Activated T-helper 17 cell treated with anti-CD3 and anti-CD28 coated beads, Interleukin-2, amount 50 U/mL, for 72 hours (primary cell): Measurements from ENCODE around the gene SUMO4. TPM values are rescaled to one million over a fixed set of nuclear protein-coding genes. Genes with fewer than 3 reads are reported as not detected.
"Not testable (repeated sequence)": the region's sequence is repeated elsewhere in the genome, so short reads cannot be mapped to it uniquely, and the experiment has no call there.

Experiments
- ATAC-seq: fragments of 150-1000 bp; cut with Tn5 transposase; replicated peaks from 2 replicates; pipeline ENCODE4 v1.10.0; 2021; ENCODE audit warnings: mild to moderate bottlenecking, moderate library complexity
- H3K27ac Mint-ChIP-seq: one replicate; pipeline ENCODE4 v1.8.0; 2022; ENCODE audit warnings: mixed read lengths
- H3K27me3 Mint-ChIP-seq: one replicate; pipeline ENCODE4 v1.8.0; 2022; ENCODE audit warnings: mixed read lengths
- H3K36me3 Mint-ChIP-seq: one replicate; pipeline ENCODE4 v1.8.0; 2022; ENCODE audit warnings: low read depth, mild to moderate bottlenecking, mixed read lengths
- H3K4me1 Mint-ChIP-seq: one replicate; pipeline ENCODE4 v1.8.0; 2022; ENCODE audit warnings: mixed read lengths
- H3K4me3 Mint-ChIP-seq: one replicate; pipeline ENCODE4 v1.8.0; 2022; ENCODE audit warnings: mild to moderate bottlenecking, mixed read lengths
- H3K9me3 Mint-ChIP-seq: one replicate; pipeline ENCODE4 v1.8.0; 2022; ENCODE audit warnings: mixed read lengths
- total RNA-seq, 2 donors: library from RNA; stranded (reverse); gene quantifications; one replicate each; pipeline ENCODE4 v1.2.3, GENCODE V29; 2022

The SUMO4 gene
- total RNA-seq, 2 donors from 2014 or later = 16.0 to 16.4 TPM

GRCh38 chr6:149431905-149432775 is 32.1 kb downstream of the SUMO4 start:
- Mint-ChIP-seq H3K27me3 (no peaks in the 10 kb centered on the region), H3K4me1 (peaks cover 1% of the 10 kb centered on the region), H3K27ac (no peak overlapping the region), H3K9me3 (no peaks in the 10 kb centered on the region), H3K36me3 (no peaks in the 10 kb centered on the region), H3K4me3 (peak overlapping the region; percentile 58)
- peak; percentile 98 for ATAC-seq

- no peaks in the 10 kb centered on the region for H3K36me3 Mint-ChIP-seq
These were observed 33.3 kb downstream of the SUMO4 start for GRCh38 chr6:149433405-149433804.

GRCh38 chr6:149433881-149434280 is 33.8 kb downstream of the SUMO4 start:
- Mint-ChIP-seq H3K4me1 (peaks cover 14% of the 10 kb centered on the region), H3K9me3 (no peaks in the 10 kb centered on the region), H3K36me3 (no peaks in the 10 kb centered on the region), H3K4me3 (no peak overlapping the region), H3K27me3 (no peaks in the 10 kb centered on the region), H3K27ac (no peak overlapping the region)
- no peak for ATAC-seq

More at GRCh38 chr6:149433405-149433804, 33.3 kb downstream of the SUMO4 start:
- Mint-ChIP-seq H3K9me3 (no peaks in the 10 kb centered on the region), H3K4me1 (peaks cover 12% of the 10 kb centered on the region), H3K27ac (no peak overlapping the region), H3K4me3 (no peak overlapping the region), H3K27me3 (no peaks in the 10 kb centered on the region)
- no peak for ATAC-seq

- peaks cover 23% of the 10 kb centered on the region for H3K4me1 Mint-ChIP-seq
- no peaks in the 10 kb centered on the region for H3K9me3 Mint-ChIP-seq
- no peak overlapping the region for H3K4me3 Mint-ChIP-seq
- no peak for ATAC-seq
- no peaks in the 10 kb centered on the region for H3K27me3 Mint-ChIP-seq
- no peaks in the 10 kb centered on the region for H3K36me3 Mint-ChIP-seq
- no peak overlapping the region for H3K27ac Mint-ChIP-seq
These were observed 36.0 kb downstream of the SUMO4 start for GRCh38 chr6:149435919-149436586.

- peaks cover 26% of the 10 kb centered on the region for H3K4me1 Mint-ChIP-seq
- H3K9me3 Mint-ChIP-seq = no peaks in the 10 kb centered on the region
- H3K27ac Mint-ChIP-seq = no peak overlapping the region
- H3K4me3 Mint-ChIP-seq = no peak overlapping the region
- no peak for ATAC-seq
- no peaks in the 10 kb centered on the region for H3K36me3 Mint-ChIP-seq
- H3K27me3 Mint-ChIP-seq = no peaks in the 10 kb centered on the region
These were observed 36.6 kb downstream of the SUMO4 start for GRCh38 chr6:149436647-149437046.

- H3K9me3 Mint-ChIP-seq = no peaks in the 10 kb centered on the region
- H3K27me3 Mint-ChIP-seq = no peaks in the 10 kb centered on the region
- no peak overlapping the region for H3K27ac Mint-ChIP-seq
- no peak overlapping the region for H3K4me3 Mint-ChIP-seq
- H3K4me1 Mint-ChIP-seq = peaks cover 26% of the 10 kb centered on the region
- ATAC-seq = no peak
- no peaks in the 10 kb centered on the region for H3K36me3 Mint-ChIP-seq
These were observed 37.1 kb downstream of the SUMO4 start for GRCh38 chr6:149437212-149437611.

- Mint-ChIP-seq H3K4me1 (peaks cover 35% of the 10 kb centered on the region), H3K27me3 (no peaks in the 10 kb centered on the region), H3K27ac (peak overlapping the region; percentile 17), H3K4me3 (peak overlapping the region; percentile 4), H3K36me3 (no peaks in the 10 kb centered on the region), H3K9me3 (no peaks in the 10 kb centered on the region)
- ATAC-seq = peak; percentile 79
These were observed 38.8 kb downstream of the SUMO4 start for GRCh38 chr6:149438855-149439254.

- no peak for ATAC-seq
- H3K4me1 Mint-ChIP-seq = peaks cover 38% of the 10 kb centered on the region
- peak overlapping the region; percentile 4 for H3K4me3 Mint-ChIP-seq
- H3K27ac Mint-ChIP-seq = peak overlapping the region; percentile 17
- no peaks in the 10 kb centered on the region for H3K27me3 Mint-ChIP-seq
- no peaks in the 10 kb centered on the region for H3K9me3 Mint-ChIP-seq
- H3K36me3 Mint-ChIP-seq = peaks cover 2% of the 10 kb centered on the region
These were observed 39.6 kb downstream of the SUMO4 start for GRCh38 chr6:149439626-149440025.

- Mint-ChIP-seq H3K27me3 (no peaks in the 10 kb centered on the region), H3K4me1 (peaks cover 45% of the 10 kb centered on the region), H3K27ac (no peak overlapping the region), H3K4me3 (no peak overlapping the region), H3K36me3 (peaks cover 11% of the 10 kb centered on the region), H3K9me3 (no peaks in the 10 kb centered on the region)
- no peak for ATAC-seq
These were observed 40.9 kb downstream of the SUMO4 start for GRCh38 chr6:149440735-149441671.

- no peaks in the 10 kb centered on the region for H3K27me3 Mint-ChIP-seq
- H3K27ac Mint-ChIP-seq = no peak overlapping the region
- peaks cover 18% of the 10 kb centered on the region for H3K36me3 Mint-ChIP-seq
These were observed 41.7 kb downstream of the SUMO4 start for GRCh38 chr6:149441740-149442139.

GRCh38 chr6:149443411-149444181 is 43.5 kb downstream of the SUMO4 start:
- peaks cover 35% of the 10 kb centered on the region for H3K36me3 Mint-ChIP-seq
- peak; percentile 27 for ATAC-seq

More at GRCh38 chr6:149441740-149442139, 41.7 kb downstream of the SUMO4 start:
- H3K9me3 Mint-ChIP-seq = no peaks in the 10 kb centered on the region
- H3K4me3 Mint-ChIP-seq = no peak overlapping the region
- no peak for ATAC-seq
- H3K4me1 Mint-ChIP-seq = peaks cover 45% of the 10 kb centered on the region

GRCh38 chr6:149444360-149445094 is 44.5 kb downstream of the SUMO4 start:
- H3K27me3 Mint-ChIP-seq = not testable (repeated sequence)

More at GRCh38 chr6:149443411-149444181, 43.5 kb downstream of the SUMO4 start:
- H3K9me3 Mint-ChIP-seq = no peaks in the 10 kb centered on the region
- peak overlapping the region; percentile 87 for H3K27ac Mint-ChIP-seq
- no peaks in the 10 kb centered on the region for H3K27me3 Mint-ChIP-seq
- peaks cover 39% of the 10 kb centered on the region for H3K4me1 Mint-ChIP-seq
- H3K4me3 Mint-ChIP-seq = no peak overlapping the region

GRCh38 chr6:149445095-149445466 is 45.0 kb downstream of the SUMO4 start:
- peak; percentile 69 for ATAC-seq
- peaks cover 49% of the 10 kb centered on the region for H3K36me3 Mint-ChIP-seq
- H3K27me3 Mint-ChIP-seq = no peaks in the 10 kb centered on the region
- peak overlapping the region; percentile 78 for H3K27ac Mint-ChIP-seq
- no peaks in the 10 kb centered on the region for H3K9me3 Mint-ChIP-seq
- peaks cover 33% of the 10 kb centered on the region for H3K4me1 Mint-ChIP-seq
- peak overlapping the region; percentile 53 for H3K4me3 Mint-ChIP-seq

More at GRCh38 chr6:149444360-149445094, 44.5 kb downstream of the SUMO4 start:
- Mint-ChIP-seq H3K4me3 (peak overlapping the region; percentile 53), H3K27ac (peak overlapping the region; percentile 78), H3K36me3 (peaks cover 44% of the 10 kb centered on the region), H3K4me1 (peaks cover 35% of the 10 kb centered on the region)
- peak; percentile 10 for ATAC-seq
- not testable (repeated sequence) for H3K9me3 Mint-ChIP-seq
